Measurements from ENCODE around the gene PFN3.

DNA sequence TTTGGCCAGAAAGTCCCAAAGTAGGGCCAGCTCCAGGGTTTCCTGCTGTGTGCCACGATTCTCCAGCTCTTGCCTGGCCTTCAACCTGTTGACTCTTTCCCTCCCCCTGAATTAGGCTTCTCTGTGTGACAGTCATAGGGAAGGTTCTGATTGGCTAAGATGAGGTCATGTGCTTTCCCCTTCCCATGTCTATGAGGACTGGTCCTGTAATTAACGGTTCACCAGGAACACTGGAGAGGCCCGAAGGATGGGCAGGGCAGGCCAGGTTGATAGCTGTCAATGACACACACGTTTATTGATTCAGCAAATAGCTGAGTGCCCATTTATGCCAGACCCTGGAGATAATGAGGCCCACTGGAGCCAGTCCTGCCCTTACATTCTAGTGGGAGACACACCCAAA, 37.2 kb upstream of the PFN3 start:
- TF ChIP-seq, protein P1, sequence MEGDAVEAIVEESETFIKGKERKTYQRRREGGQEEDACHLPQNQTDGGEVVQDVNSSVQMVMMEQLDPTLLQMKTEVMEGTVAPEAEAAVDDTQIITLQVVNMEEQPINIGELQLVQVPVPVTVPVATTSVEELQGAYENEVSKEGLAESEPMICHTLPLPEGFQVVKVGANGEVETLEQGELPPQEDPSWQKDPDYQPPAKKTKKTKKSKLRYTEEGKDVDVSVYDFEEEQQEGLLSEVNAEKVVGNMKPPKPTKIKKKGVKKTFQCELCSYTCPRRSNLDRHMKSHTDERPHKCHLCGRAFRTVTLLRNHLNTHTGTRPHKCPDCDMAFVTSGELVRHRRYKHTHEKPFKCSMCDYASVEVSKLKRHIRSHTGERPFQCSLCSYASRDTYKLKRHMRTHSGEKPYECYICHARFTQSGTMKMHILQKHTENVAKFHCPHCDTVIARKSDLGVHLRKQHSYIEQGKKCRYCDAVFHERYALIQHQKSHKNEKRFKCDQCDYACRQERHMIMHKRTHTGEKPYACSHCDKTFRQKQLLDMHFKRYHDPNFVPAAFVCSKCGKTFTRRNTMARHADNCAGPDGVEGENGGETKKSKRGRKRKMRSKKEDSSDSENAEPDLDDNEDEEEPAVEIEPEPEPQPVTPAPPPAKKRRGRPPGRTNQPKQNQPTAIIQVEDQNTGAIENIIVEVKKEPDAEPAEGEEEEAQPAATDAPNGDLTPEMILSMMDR (IDR thresholded peaks at IDR 0.05; ENCODE audit: borderline replicate concordance, extremely low read depth, low read length, poor library complexity, severe bottlenecking) = no peak
- no peak for TF ChIP-seq EZH2 (IDR thresholded peaks at IDR 0.05; ENCODE audit: borderline replicate concordance, low read depth, low read length, severe bottlenecking)
